Activated CD8-positive, alpha-beta memory T cell treated with anti-CD3 and anti-CD28 coated beads, Interleukin-2, amount 10 ng/mL, durations not matched to agents 7 days and 5 days (primary cell): ENCODE results near the gene DEFB129. TPM values are rescaled to one million over a fixed set of nuclear protein-coding genes. Genes with fewer than 3 reads are reported as not detected.
"Not testable (repeated sequence)": the region's sequence is repeated elsewhere in the genome, so short reads cannot be mapped to it uniquely, and the experiment has no call there.

Source experiments
- ATAC-seq: fragments of 150-1000 bp; cut with Tn5 transposase; one replicate; pipeline ENCODE4 v1.10.0; 2021; ENCODE audit warnings: moderate library complexity
- CTCF ChIA-PET: fragments of 350-600 bp; sonication (Branson Sonifier 250); formaldehyde crosslinking; loops from one replicate; lab custom pipeline; 2021; ENCODE audit warnings: antibody characterized with exemption; lab: Charles Lee
- DNase-seq: peaks from one replicate; pipeline ENCODE4 v3.0.0-alpha.2; 2020
- H3K27ac Mint-ChIP-seq: one replicate; pipeline ENCODE4 v1.8.0; 2021; ENCODE audit warnings: mild to moderate bottlenecking, mixed read lengths
- H3K27me3 Mint-ChIP-seq: one replicate; pipeline ENCODE4 v1.8.0; 2021; ENCODE audit warnings: mixed read lengths
- H3K36me3 Mint-ChIP-seq: one replicate; pipeline ENCODE4 v1.8.0; 2021; ENCODE audit warnings: mild to moderate bottlenecking, mixed read lengths
- H3K4me1 Mint-ChIP-seq: one replicate; pipeline ENCODE4 v1.8.0; 2021; ENCODE audit warnings: mixed read lengths
- H3K4me3 Mint-ChIP-seq: one replicate; pipeline ENCODE4 v1.8.0; 2021; ENCODE audit warnings: mild to moderate bottlenecking, moderate library complexity, mixed read lengths
- H3K9me3 Mint-ChIP-seq: one replicate; pipeline ENCODE4 v1.8.0; 2022; ENCODE audit warnings: low read depth, mixed read lengths
- total RNA-seq, 2 experiments: library from RNA; stranded (reverse); gene quantifications; one replicate each; pipeline ENCODE4 v1.2.3, GENCODE V29; 2021

Gene DEFB129
- total RNA-seq = not detected

DNA sequence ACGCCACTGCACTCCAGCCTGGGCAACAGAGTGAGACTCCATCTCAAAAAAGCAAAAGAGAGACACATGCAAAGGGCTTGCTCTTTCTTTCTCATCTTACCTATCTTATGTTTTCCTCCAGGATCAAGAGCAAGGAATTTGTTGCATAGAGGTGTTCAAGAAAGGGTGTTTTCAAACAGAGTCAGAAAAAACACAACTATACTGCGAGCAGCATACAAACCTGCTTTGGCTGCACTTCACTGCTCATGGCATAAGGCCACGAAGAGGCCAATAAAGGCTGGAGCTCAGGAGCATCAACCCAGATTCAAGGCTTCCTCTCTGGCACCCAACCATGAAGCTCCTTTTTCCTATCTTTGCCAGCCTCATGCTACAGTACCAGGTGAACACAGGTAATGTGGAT is at the start of gene DEFB129:
DEFB129 (plus strand) TSS at position 301 of the 400 bp plus-strand sequence; CDS start at position 332, 31 bp downstream.
- Mint-ChIP-seq H3K4me3 (no peak within 1 kb of the TSS), H3K4me1 (peaks cover 13% of the 10 kb centered on the region), H3K36me3 (no peaks in the 10 kb centered on the region), H3K27ac (no peak within 1 kb of the TSS), H3K27me3 (peaks cover 35% of the 10 kb centered on the region), H3K9me3 (peaks cover 3% of the 10 kb centered on the region)
- CTCF ChIA-PET = interaction anchor here (1.2 kb wide), 1 partner anchor 103 kb away, joined by 3 read pairs; no protein-coding TSS in a partner anchor
- DNase-seq (no peak), ATAC-seq (no peak)

- peaks cover 3% of the 10 kb centered on the region for H3K36me3 Mint-ChIP-seq
- H3K9me3 Mint-ChIP-seq = peaks cover 12% of the 10 kb centered on the region
- peaks cover 15% of the 10 kb centered on the region for H3K4me1 Mint-ChIP-seq
- no peak for ATAC-seq
- H3K27me3 Mint-ChIP-seq = peaks cover 75% of the 10 kb centered on the region
- CTCF ChIA-PET = no interaction called here
- DNase-seq = no peak
- H3K27ac Mint-ChIP-seq = no peak overlapping the region
- H3K4me3 Mint-ChIP-seq = no peak overlapping the region
Observed at GRCh38 chr20:184288-184687, 42.8 kb upstream of the DEFB129 start.

- ATAC-seq (no peak), DNase-seq (no peak)
- Mint-ChIP-seq H3K9me3 (peaks cover 12% of the 10 kb centered on the region), H3K27ac (no peak overlapping the region), H3K4me3 (no peak overlapping the region), H3K36me3 (peaks cover 3% of the 10 kb centered on the region), H3K4me1 (peaks cover 15% of the 10 kb centered on the region), H3K27me3 (peaks cover 65% of the 10 kb centered on the region)
- CTCF ChIA-PET = no interaction called here
Observed at GRCh38 chr20:187733-188132, 39.3 kb upstream of the DEFB129 start.

DNA sequence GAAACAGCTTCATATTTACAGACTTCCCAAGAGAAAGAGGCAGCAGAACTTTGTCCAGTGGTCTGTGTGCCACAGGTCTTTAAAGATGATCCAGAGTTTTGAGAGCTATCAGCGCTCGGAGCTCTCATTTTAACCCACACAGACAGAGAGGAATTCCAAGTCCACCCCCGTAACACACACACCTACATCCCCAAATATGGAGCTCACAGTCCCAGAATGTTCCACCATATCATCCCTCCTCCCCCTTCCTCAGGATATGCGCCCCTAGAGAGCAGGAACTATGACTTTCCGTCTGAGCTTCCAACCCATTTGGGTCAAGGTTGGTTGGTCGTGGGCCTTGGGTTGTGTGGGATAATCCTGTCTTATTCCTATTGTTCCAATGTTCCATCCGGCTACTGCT is 37.4 kb upstream of the DEFB129 start, which contains the start of gene DEFB128:
DEFB128 (minus strand) TSS at position 101 of the 400 bp plus-strand sequence; CDS start at position 13, 88 bp downstream.
- Mint-ChIP-seq H3K27me3 (peaks cover 47% of the 10 kb centered on the region), H3K36me3 (no peaks in the 10 kb centered on the region), H3K4me1 (peaks cover 5% of the 10 kb centered on the region), H3K4me3 (no peak within 1 kb of the TSS), H3K9me3 (peaks cover under 1% of the 10 kb centered on the region), H3K27ac (no peak within 1 kb of the TSS)
- ATAC-seq (no peak), DNase-seq (no peak)
- CTCF ChIA-PET = no interaction called here

GRCh38 chr20:198225-198624 is 28.8 kb upstream of the DEFB129 start:
- Mint-ChIP-seq H3K36me3 (no peaks in the 10 kb centered on the region), H3K9me3 (no peaks in the 10 kb centered on the region), H3K27ac (no peak overlapping the region), H3K4me3 (no peak overlapping the region), H3K27me3 (peaks cover 27% of the 10 kb centered on the region), H3K4me1 (no peaks in the 10 kb centered on the region)
- no peak for ATAC-seq
- DNase-seq = no peak
- CTCF ChIA-PET = no interaction called here

DNA sequence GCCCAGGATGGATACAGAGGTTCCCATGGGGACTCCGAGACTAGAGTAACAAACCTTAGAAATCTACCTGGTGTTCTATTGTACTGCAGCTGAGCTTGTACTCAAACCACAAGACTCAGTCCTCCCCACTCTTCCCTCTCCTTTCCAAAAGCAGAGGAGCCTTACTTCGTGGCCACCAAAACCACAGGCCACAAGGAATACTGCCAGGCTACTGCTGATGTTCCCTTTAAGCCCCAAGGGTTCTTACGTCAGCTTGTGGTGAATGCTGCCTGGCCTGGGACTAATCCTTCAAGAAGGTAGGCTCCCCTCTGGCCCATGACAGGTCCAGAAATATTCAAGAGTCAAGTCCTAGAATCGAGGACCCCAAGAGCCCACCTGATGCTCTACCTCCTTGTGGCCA is 27.1 kb upstream of the DEFB129 start:
- H3K9me3 Mint-ChIP-seq = no peaks in the 10 kb centered on the region
- H3K4me3 Mint-ChIP-seq = no peak overlapping the region
- H3K27me3 Mint-ChIP-seq = peaks cover 34% of the 10 kb centered on the region
- no peak for DNase-seq
- CTCF ChIA-PET = no interaction called here
- no peaks in the 10 kb centered on the region for H3K4me1 Mint-ChIP-seq
- no peaks in the 10 kb centered on the region for H3K36me3 Mint-ChIP-seq
- ATAC-seq = no peak
- no peak overlapping the region for H3K27ac Mint-ChIP-seq

DNA sequence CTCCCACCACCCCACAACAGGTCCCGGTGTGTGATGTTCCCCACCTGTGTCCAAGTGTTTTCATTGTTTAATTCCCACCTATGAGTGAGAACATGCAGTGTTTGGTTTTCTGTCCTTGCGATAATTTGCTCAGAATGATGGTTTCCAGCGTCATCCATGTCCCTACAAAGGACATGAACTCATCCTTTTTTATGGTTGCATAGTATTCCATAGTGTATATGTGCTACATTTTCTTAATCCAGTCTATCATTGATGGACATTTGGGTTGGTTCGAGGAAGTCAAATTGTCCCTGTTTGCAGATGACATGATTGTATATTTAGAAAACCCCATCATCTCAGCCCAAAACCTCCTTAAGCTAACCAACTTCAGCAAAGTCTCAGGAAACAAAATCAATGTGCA is 23.4 kb upstream of the DEFB129 start:
- ATAC-seq, H3K9me3 Mint-ChIP-seq, DNase-seq, CTCF ChIA-PET, H3K4me3 Mint-ChIP-seq, H3K27ac Mint-ChIP-seq, H3K36me3 Mint-ChIP-seq, H3K4me1 Mint-ChIP-seq: not testable (repeated sequence)
- H3K27me3 Mint-ChIP-seq = peaks cover 22% of the 10 kb centered on the region

- H3K4me1 Mint-ChIP-seq = no peaks in the 10 kb centered on the region
- CTCF ChIA-PET = interaction anchor here (1.5 to 2.8 kb wide), 2 partner anchors 57 to 58 kb away, joined by 8 to 13 read pairs; no protein-coding TSS in a partner anchor
- ATAC-seq (peak; percentile 80), DNase-seq (no peak)
- no peaks in the 10 kb centered on the region for H3K9me3 Mint-ChIP-seq
- H3K36me3 Mint-ChIP-seq = no peaks in the 10 kb centered on the region
- H3K27ac Mint-ChIP-seq = no peak overlapping the region
- H3K27me3 Mint-ChIP-seq = peaks cover 20% of the 10 kb centered on the region
- H3K4me3 Mint-ChIP-seq = no peak overlapping the region
Observed at GRCh38 chr20:208942-209566, 18.0 kb upstream of the DEFB129 start.

DNA sequence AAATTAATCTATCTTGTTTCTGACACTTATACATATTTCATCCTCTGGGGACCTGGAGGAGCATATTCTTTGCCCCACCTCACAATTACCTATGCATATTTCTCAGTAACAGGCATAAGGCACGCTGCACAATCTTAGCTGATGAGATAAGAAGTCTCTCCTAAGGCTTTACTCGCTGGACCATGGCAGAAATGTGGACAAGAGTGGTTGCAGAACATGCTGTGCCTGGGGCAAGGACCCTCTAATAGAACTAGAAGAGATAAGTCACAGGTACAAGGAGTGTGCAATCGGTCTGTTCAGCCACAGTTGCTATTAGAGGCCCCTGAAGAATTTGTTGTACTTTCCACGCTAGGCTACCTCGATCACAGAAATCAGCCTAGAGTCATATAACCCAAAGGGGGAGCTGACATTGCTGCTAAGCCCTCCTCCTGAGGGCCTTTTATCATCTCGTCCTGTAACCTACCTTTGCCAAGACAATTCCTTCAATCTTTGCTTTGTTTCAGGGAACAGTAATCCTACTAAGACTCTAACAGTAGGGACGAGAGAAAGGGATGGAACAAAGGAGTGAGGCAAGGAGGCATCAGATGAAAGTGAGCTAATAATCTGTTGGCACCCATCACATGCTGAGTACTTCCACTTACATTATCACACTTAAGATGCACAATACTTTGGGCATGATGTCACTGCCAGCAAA is 16.1 kb upstream of the DEFB129 start:
- Mint-ChIP-seq H3K4me3 (no peak overlapping the region), H3K27me3 (peaks cover 12% of the 10 kb centered on the region), H3K4me1 (no peaks in the 10 kb centered on the region), H3K9me3 (no peaks in the 10 kb centered on the region), H3K36me3 (no peaks in the 10 kb centered on the region), H3K27ac (no peak overlapping the region)
- DNase-seq (no peak), ATAC-seq (no peak)
- CTCF ChIA-PET = interaction anchor here (1.9 to 2.8 kb wide), 2 partner anchors 56 to 120 kb away, joined by 8 to 13 read pairs; no protein-coding TSS in a partner anchor

DNA sequence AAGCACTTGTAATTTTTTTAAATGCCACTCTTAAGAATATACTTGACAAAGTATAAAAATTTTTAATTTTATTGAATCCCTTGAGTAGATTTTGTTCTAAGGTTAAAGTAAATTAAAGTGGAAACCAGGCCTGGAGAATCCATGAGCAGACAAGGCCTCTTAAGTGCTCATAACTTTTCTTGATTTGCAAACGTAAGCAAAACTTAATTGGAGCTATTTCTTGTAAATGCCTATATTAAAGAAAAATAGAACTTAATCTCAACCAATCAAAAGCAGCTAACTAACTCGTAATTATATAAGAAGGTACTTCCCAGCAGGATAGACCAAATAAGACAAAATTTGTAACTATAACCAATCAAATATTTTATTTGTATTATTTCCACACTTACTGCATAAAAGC is 12.7 kb upstream of the DEFB129 start:
- CTCF ChIA-PET = interaction anchor here (1.0 to 2.8 kb wide), 3 partner anchors 10 to 51 kb away, joined by 3 to 8 read pairs (median 5); no protein-coding TSS in a partner anchor
- no peak for ATAC-seq
- Mint-ChIP-seq H3K4me1 (no peaks in the 10 kb centered on the region), H3K4me3 (no peak overlapping the region), H3K36me3 (no peaks in the 10 kb centered on the region), H3K27ac (no peak overlapping the region), H3K27me3 (peaks cover 26% of the 10 kb centered on the region), H3K9me3 (no peaks in the 10 kb centered on the region)
- DNase-seq = no peak

DNA sequence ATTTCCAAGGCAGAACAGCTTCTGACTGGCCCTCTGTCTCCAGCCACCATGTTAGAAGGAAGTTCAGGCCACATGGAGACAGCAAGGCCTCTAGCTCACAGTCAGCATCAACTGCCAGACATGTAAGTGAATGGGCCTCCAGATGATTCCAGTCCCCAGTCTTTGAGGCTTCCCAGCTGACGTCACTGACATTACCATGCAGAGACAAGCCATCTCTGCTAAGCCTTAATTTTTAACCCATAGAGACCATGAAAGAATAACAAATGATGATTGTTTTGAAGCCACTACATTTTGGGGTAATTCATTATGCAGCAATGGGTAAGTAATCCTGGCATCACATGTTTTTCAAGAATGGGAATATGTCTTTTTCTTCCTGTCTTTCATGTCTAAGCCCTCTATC is 11.3 kb upstream of the DEFB129 start:
- Mint-ChIP-seq H3K27me3 (peaks cover 38% of the 10 kb centered on the region), H3K9me3 (no peaks in the 10 kb centered on the region), H3K4me3 (no peak overlapping the region), H3K36me3 (no peaks in the 10 kb centered on the region), H3K4me1 (no peaks in the 10 kb centered on the region), H3K27ac (no peak overlapping the region)
- DNase-seq = no peak
- ATAC-seq = no peak
- CTCF ChIA-PET = interaction anchor here (0.9 to 2.8 kb wide), 3 partner anchors 9 to 115 kb away, joined by 3 to 8 read pairs (median 3); no protein-coding TSS in a partner anchor

DNA sequence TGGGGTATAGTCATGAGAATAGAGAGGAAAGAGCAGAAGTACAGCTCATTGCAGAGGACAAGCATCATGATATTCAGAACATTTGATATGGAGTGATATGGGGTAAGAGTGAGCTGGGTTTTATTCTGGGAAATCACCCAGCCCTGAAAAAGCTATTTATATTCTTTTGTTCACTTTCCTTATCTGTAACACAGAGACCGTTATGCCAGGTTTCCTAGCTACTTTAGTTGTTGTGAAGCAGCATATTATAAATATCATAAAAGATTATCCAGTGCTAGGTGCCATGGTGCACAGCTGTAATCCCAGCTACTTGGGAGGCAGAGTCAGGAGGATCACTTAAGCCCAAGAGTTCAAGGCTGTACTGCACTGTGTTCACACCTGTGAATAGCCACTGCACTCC is 9.8 kb upstream of the DEFB129 start:
- Mint-ChIP-seq H3K4me1 (no peaks in the 10 kb centered on the region), H3K4me3 (no peak overlapping the region), H3K27me3 (peaks cover 40% of the 10 kb centered on the region), H3K9me3 (no peaks in the 10 kb centered on the region), H3K36me3 (no peaks in the 10 kb centered on the region), H3K27ac (no peak overlapping the region)
- DNase-seq = no peak
- ATAC-seq = no peak
- CTCF ChIA-PET = no interaction called here

DNA sequence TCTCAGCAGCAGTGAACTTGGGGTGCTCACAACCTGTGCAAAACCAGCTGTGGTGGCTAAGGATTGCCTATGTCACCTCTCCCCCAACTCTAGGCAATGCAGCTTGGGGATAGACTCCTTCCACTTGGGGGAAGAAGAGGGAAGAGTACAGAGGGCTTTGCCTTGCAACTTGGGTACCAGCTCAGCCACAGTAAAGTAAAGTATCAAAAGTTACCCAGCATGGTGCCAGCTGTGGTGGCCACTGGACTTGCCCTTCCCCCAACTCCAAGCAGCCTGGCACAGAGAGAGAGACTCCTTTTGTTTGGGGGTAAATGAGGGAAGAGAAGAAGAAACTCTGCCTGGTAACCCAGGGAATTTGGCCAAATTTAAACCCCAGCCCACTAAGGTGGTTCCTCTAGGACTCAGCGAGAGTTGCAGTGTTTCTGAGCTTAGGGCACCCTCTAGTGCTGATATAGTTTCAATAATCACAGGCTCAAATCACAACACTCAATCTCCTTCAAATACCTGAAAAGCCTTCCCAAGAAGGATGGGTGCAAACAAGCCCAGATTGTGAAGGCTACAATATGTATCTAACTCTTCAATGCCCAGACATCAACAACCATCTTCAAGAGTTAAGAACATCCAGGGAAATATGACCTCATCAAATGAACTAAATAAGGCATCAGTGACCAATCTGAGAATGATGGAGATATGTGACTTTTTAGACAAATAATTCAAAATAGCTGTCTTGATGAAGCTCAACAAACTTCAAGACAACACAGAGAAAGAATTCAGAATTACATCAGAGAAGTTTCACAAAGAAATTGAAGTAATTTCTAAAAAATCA is 7.6 kb upstream of the DEFB129 start:
- CTCF ChIA-PET = interaction anchor here (1.0 to 1.7 kb wide), 3 partner anchors 18 to 82 kb away, joined by 3 to 6 read pairs (median 3); no protein-coding TSS in a partner anchor
- H3K4me3 Mint-ChIP-seq = no peak overlapping the region
- DNase-seq (no peak), ATAC-seq (no peak)
- H3K27ac Mint-ChIP-seq = no peak overlapping the region
- peaks cover 56% of the 10 kb centered on the region for H3K27me3 Mint-ChIP-seq
- no peaks in the 10 kb centered on the region for H3K36me3 Mint-ChIP-seq
- no peaks in the 10 kb centered on the region for H3K4me1 Mint-ChIP-seq
- no peaks in the 10 kb centered on the region for H3K9me3 Mint-ChIP-seq
